Chondrocyte (in vitro differentiated cells): ENCODE measurements around the gene BNIPL. TPM values are rescaled to one million over a fixed set of nuclear protein-coding genes. Genes with fewer than 3 reads are reported as not detected.
A peak's percentile ranks its signal among the peaks of the same experiment; 100 is the strongest.

Experiments used
- DNase-seq: peaks from one replicate; pipeline ENCODE4 v3.0.0; 2021; ENCODE audit warnings: mixed read lengths, low spot score
- H3K27ac Mint-ChIP-seq: one replicate; pipeline ENCODE4 v1.8.0; 2021; ENCODE audit warnings: mild to moderate bottlenecking, moderate library complexity, mixed read lengths; ENCODE audit not compliant: unreplicated experiment
- H3K27me3 Mint-ChIP-seq: 2 replicates; pipeline ENCODE4 v1.8.0; 2021; ENCODE audit warnings: low read depth, mixed read lengths
- H3K36me3 Mint-ChIP-seq: 2 replicates; pipeline ENCODE4 v1.8.0; 2021; ENCODE audit warnings: low read depth, mixed read lengths
- H3K4me1 Mint-ChIP-seq: 2 replicates; pipeline ENCODE4 v1.8.0; 2021; ENCODE audit warnings: low read depth, mild to moderate bottlenecking, mixed read lengths
- H3K4me3 Mint-ChIP-seq: one replicate; pipeline ENCODE4 v1.8.0; 2021; ENCODE audit warnings: mild to moderate bottlenecking, moderate library complexity, mixed read lengths; ENCODE audit not compliant: unreplicated experiment
- H3K9me3 Mint-ChIP-seq: 2 replicates; pipeline ENCODE4 v1.8.0; 2021; ENCODE audit warnings: low read depth, mixed read lengths
- CTCF ChIP-seq: fragments of 200-600 bp; sonication (generic); IDR thresholded peaks from 2 replicates; pipeline ENCODE4 v1.5.0; 2021; ENCODE audit warnings: antibody characterized with exemption, mild to moderate bottlenecking, moderate library complexity
- total RNA-seq: library from RNA; stranded (reverse); gene quantifications from 3 replicates; pipeline ENCODE4 v1.2.1, GENCODE V29; 2021

BNIPL gene
- total RNA-seq, 1 donor from 2014 or later = 0.62 TPM

GRCh38 chr1:151069103-151069486 lies 32.7 kb downstream of the BNIPL start:
- peaks cover 45% of the 10 kb centered on the region for H3K4me1 Mint-ChIP-seq
- H3K9me3 Mint-ChIP-seq = no peaks in the 10 kb centered on the region
- H3K36me3 Mint-ChIP-seq = peaks cover 14% of the 10 kb centered on the region
- no peak overlapping the region for H3K4me3 Mint-ChIP-seq
- H3K27me3 Mint-ChIP-seq = no peaks in the 10 kb centered on the region
- peak overlapping the region; percentile 32 for H3K27ac Mint-ChIP-seq
- DNase-seq = no peak
- TF ChIP-seq CTCF = no peak

- Mint-ChIP-seq H3K4me1 (peaks cover 29% of the 10 kb centered on the region), H3K36me3 (peaks cover 12% of the 10 kb centered on the region), H3K27me3 (no peaks in the 10 kb centered on the region), H3K4me3 (peak within 1 kb of the TSS; percentile 99), H3K27ac (peak within 1 kb of the TSS; percentile 100), H3K9me3 (no peaks in the 10 kb centered on the region)
- DNase-seq = peak; percentile 79
- peak; percentile 94 for TF ChIP-seq CTCF
Observed at GRCh38 chr1:151070474-151071276, 34.3 kb downstream of the BNIPL start, which contains the start of gene GABPB2. TSS of gene GABPB2 (plus strand) at chr1:151070761. CDS start at chr1:151088190, 17,429 bp downstream.

- H3K27me3 Mint-ChIP-seq = no peaks in the 10 kb centered on the region
- H3K4me3 Mint-ChIP-seq = no peak overlapping the region
- H3K9me3 Mint-ChIP-seq = no peaks in the 10 kb centered on the region
- H3K36me3 Mint-ChIP-seq = peaks cover 12% of the 10 kb centered on the region
- no peak for TF ChIP-seq CTCF
- peak; percentile 52 for DNase-seq
- peaks cover 23% of the 10 kb centered on the region for H3K4me1 Mint-ChIP-seq
- peak overlapping the region; percentile 100 for H3K27ac Mint-ChIP-seq
Observed at GRCh38 chr1:151072224-151072623, 35.8 kb downstream of the BNIPL start.

GRCh38 chr1:151085953-151086559 lies 49.7 kb downstream of the BNIPL start:
- Mint-ChIP-seq H3K27me3 (no peaks in the 10 kb centered on the region), H3K9me3 (no peaks in the 10 kb centered on the region), H3K27ac (no peak overlapping the region), H3K36me3 (no peaks in the 10 kb centered on the region), H3K4me1 (no peaks in the 10 kb centered on the region), H3K4me3 (no peak overlapping the region)
- DNase-seq = peak; percentile 13
- TF ChIP-seq CTCF = no peak

Other genes starting within 250 kb of the BNIPL start
- gene CTSK, start 228.3 kb upstream of the BNIPL start, total RNA-seq = 4.9 to 12.4 TPM (median 4.9 TPM) in 3 replicates
- gene ARNT, start 160.0 kb upstream of the BNIPL start, total RNA-seq = 32.6 to 33.3 TPM (median 32.9 TPM) in 3 replicates
- not detected in 3 replicates for gene CTXND2, start 149.4 kb upstream of the BNIPL start, total RNA-seq
- gene SETDB1, start 110.2 kb upstream of the BNIPL start, total RNA-seq = 35.0 to 44.1 TPM (median 35.9 TPM) in 3 replicates
- gene CERS2, start 61.8 kb upstream of the BNIPL start, total RNA-seq = 199 to 223 TPM (median 217 TPM) in 3 replicates
- gene ANXA9, start 54.3 kb upstream of the BNIPL start, total RNA-seq = 0.54 TPM in 1 of 3 replicates, not detected in the others
- gene MINDY1, start 29.7 kb upstream of the BNIPL start, total RNA-seq = 12.5 to 18.2 TPM (median 14.8 TPM) in 3 replicates
- 14.1 to 15.4 TPM (median 15.3 TPM) in 3 replicates for gene PRUNE1, start 28.1 kb upstream of the BNIPL start, total RNA-seq
- 2.8 to 5.9 TPM (median 3.1 TPM) in 3 replicates for gene C1orf56, start 11.2 kb downstream of the BNIPL start, total RNA-seq
- gene CDC42SE1, start 23.0 kb downstream of the BNIPL start, total RNA-seq = 60.1 to 76.7 TPM (median 76.6 TPM) in 3 replicates
- gene MLLT11, start 23.8 kb downstream of the BNIPL start, total RNA-seq = 42.8 to 49.9 TPM (median 42.8 TPM) in 3 replicates
- gene GABPB2, start 34.2 kb downstream of the BNIPL start, total RNA-seq = 7.8 to 11.7 TPM (median 8.2 TPM) in 3 replicates
- 7.0 to 9.2 TPM (median 8.9 TPM) in 3 replicates for gene SEMA6C, start 110.0 kb downstream of the BNIPL start, total RNA-seq
- gene TNFAIP8L2, start 120.1 kb downstream of the BNIPL start, total RNA-seq = not detected in 3 replicates
- gene LYSMD1, start 129.3 kb downstream of the BNIPL start, total RNA-seq = 9.3 to 10.0 TPM (median 9.9 TPM) in 3 replicates
- gene SCNM1, start 129.6 kb downstream of the BNIPL start, total RNA-seq = 39.6 to 44.3 TPM (median 40.7 TPM) in 3 replicates
- 0.60 to 1.9 TPM in 2 of 3 replicates, not detected in the other for gene TMOD4, start 139.4 kb downstream of the BNIPL start, total RNA-seq
- gene VPS72, start 153.6 kb downstream of the BNIPL start, total RNA-seq = 40.4 to 70.5 TPM (median 64.0 TPM) in 3 replicates
- 72.8 to 89.9 TPM (median 80.0 TPM) in 3 replicates for gene PIP5K1A, start 162.0 kb downstream of the BNIPL start, total RNA-seq
- gene PSMD4, start 218.1 kb downstream of the BNIPL start, total RNA-seq = 111 to 144 TPM (median 113 TPM) in 3 replicates
- 17.5 to 19.3 TPM (median 18.6 TPM) in 3 replicates for gene ZNF687, start 245.7 kb downstream of the BNIPL start, total RNA-seq